T-helper 2 cell treated with Interferon-gamma antibody and Interleukin-4, amounts not matched to agents 5 μg/mL and 100 μg/mL, for 36 hours (primary cell): ENCODE results near the gene MYL2.
A peak's percentile ranks its signal among the peaks of the same experiment; 100 is the strongest.
"Not testable (repeated sequence)": the region's sequence is repeated elsewhere in the genome, so short reads cannot be mapped to it uniquely, and the experiment has no call there.

ENCODE experiments used
- DNase-seq: peaks from one replicate; pipeline ENCODE4 v3.0.0; 2021; ENCODE audit warnings: low spot score
- H3K27ac Mint-ChIP-seq: one replicate; pipeline ENCODE4 v1.8.0; 2021; ENCODE audit warnings: mild to moderate bottlenecking, mixed read lengths
- H3K27me3 Mint-ChIP-seq: one replicate; pipeline ENCODE4 v1.8.0; 2021; ENCODE audit warnings: low read depth, mixed read lengths
- H3K36me3 Mint-ChIP-seq: one replicate; pipeline ENCODE4 v1.8.0; 2021; ENCODE audit warnings: low read depth, mixed read lengths
- H3K4me1 Mint-ChIP-seq: one replicate; pipeline ENCODE4 v1.8.0; 2021; ENCODE audit warnings: low read depth, mixed read lengths
- H3K4me3 Mint-ChIP-seq: one replicate; pipeline ENCODE4 v1.8.0; 2022; ENCODE audit warnings: mild to moderate bottlenecking, moderate library complexity, mixed read lengths
- H3K9me3 Mint-ChIP-seq: one replicate; pipeline ENCODE4 v1.8.0; 2021; ENCODE audit warnings: mixed read lengths

Gene MYL2, protein sequence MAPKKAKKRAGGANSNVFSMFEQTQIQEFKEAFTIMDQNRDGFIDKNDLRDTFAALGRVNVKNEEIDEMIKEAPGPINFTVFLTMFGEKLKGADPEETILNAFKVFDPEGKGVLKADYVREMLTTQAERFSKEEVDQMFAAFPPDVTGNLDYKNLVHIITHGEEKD

DNA sequence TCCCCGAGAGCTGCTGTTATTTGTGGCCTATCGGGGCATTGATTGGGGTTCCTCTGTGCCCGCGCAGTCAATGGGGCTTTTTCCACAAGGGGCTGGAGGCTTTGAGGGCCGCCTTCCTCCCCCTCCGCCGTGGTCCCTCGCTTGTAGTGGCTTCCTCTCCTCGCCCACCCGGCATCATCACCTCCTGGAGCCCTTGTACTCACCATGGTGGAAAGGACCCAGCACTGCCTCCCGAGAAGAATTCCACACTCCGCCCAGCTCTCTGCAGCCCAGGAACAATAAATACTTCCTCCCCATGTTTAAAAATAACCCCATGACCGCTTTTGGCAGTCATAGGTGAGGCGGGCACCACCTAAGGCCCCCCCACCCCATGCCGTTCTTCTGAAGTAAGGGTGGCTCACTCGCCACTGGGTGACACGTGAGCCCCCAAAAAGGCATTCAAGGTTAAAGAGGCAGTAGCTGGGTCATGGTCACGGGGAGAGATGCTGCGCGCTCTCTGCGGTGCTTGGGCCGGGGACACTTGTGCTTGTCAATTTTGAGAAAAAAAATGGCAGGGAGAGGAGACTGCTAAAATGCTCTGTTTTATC is at the start of gene MYL2:
Gene MYL2, minus strand, starts transcription at position 256 of the 587 bp plus-strand sequence. Its CDS starts 50 bp downstream, at position 206.
- no peak for DNase-seq
- Mint-ChIP-seq H3K4me3 (no peak within 1 kb of the TSS), H3K27me3 (peaks cover 3% of the 10 kb centered on the region), H3K36me3 (no peaks in the 10 kb centered on the region), H3K4me1 (no peaks in the 10 kb centered on the region), H3K9me3 (no peaks in the 10 kb centered on the region), H3K27ac (no peak within 1 kb of the TSS)

DNA sequence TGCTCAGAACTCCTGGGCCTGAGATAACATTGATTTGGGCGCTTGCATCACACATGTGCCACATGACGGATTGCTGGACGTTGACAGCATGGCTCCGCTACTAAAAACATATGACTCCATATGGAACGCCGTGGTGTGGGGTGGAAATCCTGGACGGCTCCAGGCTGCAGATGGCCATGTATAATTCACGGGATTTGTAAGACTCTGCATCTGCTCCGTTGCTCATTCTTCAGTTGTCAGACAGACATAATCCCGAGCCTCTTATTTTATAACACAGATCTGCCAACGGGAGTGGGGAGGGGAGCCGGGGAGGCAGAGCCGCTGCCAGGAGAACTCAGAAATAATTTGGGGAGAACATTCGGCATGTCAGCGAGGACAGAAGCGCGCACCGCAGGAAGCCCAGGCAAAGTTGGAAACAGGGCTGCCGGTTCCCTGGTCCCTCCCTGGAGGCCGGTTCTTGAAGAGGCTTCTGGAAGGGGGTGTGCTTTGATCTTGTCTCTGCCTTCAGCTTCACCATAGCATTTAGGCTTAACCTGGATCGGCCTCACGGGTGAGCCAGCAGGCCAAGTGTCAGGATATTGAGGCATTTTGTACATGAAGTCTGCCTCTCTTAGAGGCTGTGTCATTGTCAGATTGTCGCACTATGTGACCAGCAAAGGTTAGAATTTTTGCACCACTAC is 45.8 kb upstream of the MYL2 start:
- Mint-ChIP-seq H3K27ac (no peak overlapping the region), H3K4me3 (no peak overlapping the region), H3K27me3 (no peaks in the 10 kb centered on the region), H3K9me3 (peaks cover 5% of the 10 kb centered on the region), H3K4me1 (peaks cover under 1% of the 10 kb centered on the region), H3K36me3 (no peaks in the 10 kb centered on the region)
- DNase-seq: no peak

DNA sequence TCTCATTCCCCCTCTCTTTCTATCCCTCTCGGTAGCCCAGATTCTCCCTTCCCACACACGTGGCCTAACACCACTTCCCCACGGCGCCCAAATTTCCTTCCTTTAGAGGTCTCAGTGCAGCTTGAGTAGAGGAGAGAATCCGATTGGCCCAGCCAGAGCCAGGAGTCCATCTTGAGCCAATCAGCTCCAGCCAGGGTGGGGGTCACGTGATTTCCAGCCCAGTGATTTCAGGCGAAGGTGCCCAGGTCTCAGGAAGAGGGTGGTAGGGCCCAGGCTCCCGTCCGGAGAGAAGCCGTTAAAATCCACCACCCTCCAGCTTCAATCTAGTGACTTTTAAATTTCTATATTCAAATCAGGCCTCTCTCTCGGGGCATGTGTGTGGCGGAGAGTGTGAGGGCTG is 45.2 kb upstream of the MYL2 start:
- no peaks in the 10 kb centered on the region for H3K27me3 Mint-ChIP-seq
- no peak overlapping the region for H3K27ac Mint-ChIP-seq
- H3K4me1 Mint-ChIP-seq: no peaks in the 10 kb centered on the region
- no peak for DNase-seq
- no peaks in the 10 kb centered on the region for H3K36me3 Mint-ChIP-seq
- no peak overlapping the region for H3K4me3 Mint-ChIP-seq
- peaks cover 2% of the 10 kb centered on the region for H3K9me3 Mint-ChIP-seq

DNA sequence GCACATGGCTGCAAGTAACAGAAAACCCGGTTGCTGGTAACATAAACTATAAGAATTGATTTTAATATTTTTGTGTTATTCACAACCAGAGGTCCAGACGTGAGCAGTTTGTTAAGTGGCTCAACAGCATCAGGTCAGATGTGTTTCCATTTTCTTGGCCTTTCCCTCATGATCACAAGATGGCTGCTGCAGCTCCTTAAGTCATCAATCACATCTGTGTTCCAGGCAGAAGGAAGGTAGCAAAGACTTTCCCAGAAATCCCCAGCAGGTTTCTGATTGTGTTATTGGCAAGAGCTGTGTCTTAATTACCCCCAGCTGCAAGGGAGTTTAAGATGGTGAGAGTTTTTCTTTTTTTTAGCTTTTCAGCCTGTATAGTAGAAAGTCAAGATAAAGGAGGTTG is 40.4 kb upstream of the MYL2 start:
- no peak overlapping the region for H3K27ac Mint-ChIP-seq
- H3K9me3 Mint-ChIP-seq: no peaks in the 10 kb centered on the region
- DNase-seq: no peak
- no peak overlapping the region for H3K4me3 Mint-ChIP-seq
- no peaks in the 10 kb centered on the region for H3K36me3 Mint-ChIP-seq
- H3K4me1 Mint-ChIP-seq: no peaks in the 10 kb centered on the region
- peaks cover 5% of the 10 kb centered on the region for H3K27me3 Mint-ChIP-seq

DNA sequence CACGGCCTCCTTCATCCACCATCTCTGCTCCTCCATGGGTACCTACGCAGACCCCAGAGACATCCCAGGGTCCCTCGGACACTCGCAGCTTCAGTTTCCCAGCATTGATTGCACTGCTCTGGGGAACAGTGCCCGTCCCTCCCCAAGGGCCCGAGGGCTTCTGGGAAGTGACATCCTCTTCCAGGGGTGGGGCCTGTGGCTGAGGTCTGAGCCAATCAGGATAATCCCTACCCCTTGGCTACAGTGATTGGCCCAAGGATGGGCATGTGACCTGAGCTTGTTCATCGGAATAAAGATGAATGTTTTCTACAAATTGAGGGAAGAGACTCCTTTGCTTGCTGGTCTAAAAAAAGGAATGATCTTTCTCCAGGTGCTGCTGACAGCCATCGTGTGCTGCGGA is 37.3 kb upstream of the MYL2 start:
- peaks cover 11% of the 10 kb centered on the region for H3K27me3 Mint-ChIP-seq
- H3K27ac Mint-ChIP-seq: no peak overlapping the region
- no peaks in the 10 kb centered on the region for H3K9me3 Mint-ChIP-seq
- no peaks in the 10 kb centered on the region for H3K4me1 Mint-ChIP-seq
- no peaks in the 10 kb centered on the region for H3K36me3 Mint-ChIP-seq
- H3K4me3 Mint-ChIP-seq: no peak overlapping the region
- DNase-seq: no peak

DNA sequence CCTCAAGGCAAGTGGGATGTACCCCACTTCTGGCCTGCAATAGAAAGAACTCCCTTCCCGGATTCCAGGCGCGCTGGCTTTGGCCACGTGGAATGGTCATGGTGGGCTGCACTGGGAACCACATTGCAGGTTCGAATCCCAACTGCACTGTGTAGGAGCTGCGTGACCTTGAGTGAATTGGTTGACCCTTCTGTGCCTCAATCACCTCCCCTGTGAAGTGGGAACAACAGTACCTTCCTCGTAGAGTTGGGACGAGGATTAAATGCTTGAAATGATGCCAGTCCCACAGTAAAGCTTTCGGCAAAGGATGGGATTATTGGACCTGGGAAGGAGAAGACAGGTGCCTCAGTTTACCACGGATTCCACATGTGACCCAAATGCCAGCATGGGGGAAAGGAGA is 36.8 kb upstream of the MYL2 start:
- Mint-ChIP-seq H3K27ac (no peak overlapping the region), H3K36me3 (no peaks in the 10 kb centered on the region), H3K9me3 (peaks cover 1% of the 10 kb centered on the region), H3K27me3 (peaks cover 12% of the 10 kb centered on the region), H3K4me1 (no peaks in the 10 kb centered on the region), H3K4me3 (no peak overlapping the region)
- DNase-seq: no peak

DNA sequence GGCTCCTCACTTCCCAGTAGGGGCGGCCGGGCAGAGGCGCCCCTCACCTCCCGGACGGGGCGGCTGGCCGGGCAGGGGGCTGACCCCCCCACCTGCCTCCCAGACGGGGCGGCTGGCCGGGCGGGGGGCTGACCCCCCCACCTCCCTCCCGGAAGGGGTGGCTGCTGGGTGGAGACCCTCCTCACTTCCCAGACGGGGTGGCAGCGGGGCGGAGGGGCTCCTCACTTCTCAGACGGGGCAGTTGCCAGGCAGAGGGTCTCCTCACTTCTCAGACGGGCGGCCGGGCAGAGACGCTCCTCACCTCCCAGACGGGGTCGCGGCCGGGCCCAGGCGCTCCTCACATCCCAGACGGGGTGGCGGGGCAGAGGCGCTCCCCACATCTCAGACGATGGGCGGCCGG is 30.5 kb upstream of the MYL2 start:
- H3K36me3 Mint-ChIP-seq, H3K4me1 Mint-ChIP-seq, H3K4me3 Mint-ChIP-seq, H3K27me3 Mint-ChIP-seq, DNase-seq, H3K27ac Mint-ChIP-seq: not testable (repeated sequence)
- H3K9me3 Mint-ChIP-seq: peaks cover 12% of the 10 kb centered on the region

DNA sequence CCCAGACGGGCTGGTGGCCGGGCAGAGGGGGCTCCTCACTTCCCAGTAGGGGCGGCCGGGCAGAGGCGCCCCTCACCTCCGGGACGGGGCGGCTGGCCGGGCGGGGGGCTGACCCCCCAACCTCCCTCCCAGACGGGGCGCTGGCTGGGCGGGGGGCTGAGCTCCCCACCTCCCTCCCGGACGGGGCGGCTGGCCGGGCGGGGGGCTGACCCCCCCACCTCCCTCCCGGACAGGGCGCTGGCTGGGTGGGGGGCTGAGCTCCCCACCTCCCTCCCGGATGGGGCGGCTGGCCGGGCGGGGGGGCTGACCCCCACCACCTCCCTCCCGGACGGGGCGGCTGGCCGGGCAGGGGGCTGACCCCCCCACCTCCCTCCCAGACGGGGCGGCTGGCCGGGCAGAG is 30.1 kb upstream of the MYL2 start:
- DNase-seq, H3K27me3 Mint-ChIP-seq, H3K36me3 Mint-ChIP-seq, H3K4me3 Mint-ChIP-seq, H3K27ac Mint-ChIP-seq, H3K4me1 Mint-ChIP-seq: not testable (repeated sequence)
- H3K9me3 Mint-ChIP-seq: peaks cover 12% of the 10 kb centered on the region

DNA sequence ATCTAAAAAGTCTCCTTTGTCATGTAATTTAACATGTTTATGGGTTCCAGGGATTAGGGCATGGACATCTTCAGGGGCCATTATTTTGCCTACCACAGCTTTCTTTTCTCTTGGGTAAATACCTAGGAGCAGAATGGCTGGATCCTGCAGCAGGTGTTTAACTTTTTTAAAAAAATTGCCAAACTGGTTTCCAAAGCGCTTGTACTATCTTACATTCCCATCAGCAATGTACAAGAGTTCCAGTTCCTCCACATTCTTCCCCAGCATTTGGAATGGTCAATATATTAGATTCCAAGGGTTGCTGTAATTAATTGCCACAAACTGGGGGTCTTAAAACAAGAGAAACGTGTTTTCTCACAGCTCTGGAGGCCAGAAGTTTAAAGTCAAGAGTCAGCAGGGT is 27.7 kb upstream of the MYL2 start:
- H3K4me1 Mint-ChIP-seq: no peaks in the 10 kb centered on the region
- peaks cover 15% of the 10 kb centered on the region for H3K9me3 Mint-ChIP-seq

DNA sequence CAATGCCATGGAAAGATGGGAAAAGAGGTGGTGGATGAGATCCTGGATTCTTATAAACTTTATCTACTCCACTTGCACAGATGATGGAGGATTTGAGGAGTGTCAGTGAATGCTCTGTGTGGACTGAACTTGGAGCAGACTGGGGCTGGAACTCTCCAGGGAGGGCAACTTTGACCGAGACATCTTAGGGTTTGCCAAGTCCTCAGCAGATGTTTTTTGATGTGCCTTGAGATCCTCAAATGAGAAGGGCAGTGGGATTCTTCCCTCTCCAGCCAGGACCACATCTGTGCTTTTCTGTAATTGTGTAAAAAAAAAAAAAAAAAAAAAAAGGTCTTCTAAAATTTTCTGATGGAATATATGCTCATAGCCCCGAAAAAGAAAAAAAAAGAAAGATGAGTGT is 23.0 kb upstream of the MYL2 start:
- Mint-ChIP-seq H3K27me3 (no peaks in the 10 kb centered on the region), H3K4me3 (no peak overlapping the region), H3K27ac (no peak overlapping the region), H3K4me1 (no peaks in the 10 kb centered on the region), H3K36me3 (no peaks in the 10 kb centered on the region), H3K9me3 (peaks cover 11% of the 10 kb centered on the region)
- DNase-seq: no peak

More for the DNA sequence above, 27.7 kb upstream of the MYL2 start:
- Mint-ChIP-seq H3K4me3 (no peak overlapping the region), H3K27me3 (peaks cover 5% of the 10 kb centered on the region), H3K36me3 (no peaks in the 10 kb centered on the region), H3K27ac (no peak overlapping the region)
- DNase-seq: no peak

DNA sequence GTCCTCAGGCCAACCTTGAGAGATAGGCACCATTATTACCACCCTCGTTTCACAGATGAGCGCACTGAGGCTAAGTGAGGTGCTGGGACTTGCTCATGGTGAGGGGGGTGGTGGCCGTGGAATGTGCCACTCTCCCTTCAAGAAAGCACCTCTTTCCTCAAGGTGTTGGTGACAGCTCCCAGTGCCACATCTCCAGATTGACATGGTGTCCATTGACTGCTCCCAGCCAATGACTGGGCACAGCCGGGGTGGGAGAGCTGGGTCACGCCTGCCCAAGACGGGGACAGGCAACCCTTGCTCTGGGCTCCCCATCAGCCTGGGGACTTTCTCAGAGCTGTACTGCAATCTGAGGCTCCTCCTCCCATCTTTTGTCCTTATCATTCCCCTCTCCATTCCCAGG is 21.0 kb upstream of the MYL2 start:
- Mint-ChIP-seq H3K27ac (no peak overlapping the region), H3K4me3 (no peak overlapping the region), H3K27me3 (peaks cover 7% of the 10 kb centered on the region), H3K36me3 (no peaks in the 10 kb centered on the region), H3K4me1 (no peaks in the 10 kb centered on the region), H3K9me3 (peaks cover 9% of the 10 kb centered on the region)
- DNase-seq: no peak

DNA sequence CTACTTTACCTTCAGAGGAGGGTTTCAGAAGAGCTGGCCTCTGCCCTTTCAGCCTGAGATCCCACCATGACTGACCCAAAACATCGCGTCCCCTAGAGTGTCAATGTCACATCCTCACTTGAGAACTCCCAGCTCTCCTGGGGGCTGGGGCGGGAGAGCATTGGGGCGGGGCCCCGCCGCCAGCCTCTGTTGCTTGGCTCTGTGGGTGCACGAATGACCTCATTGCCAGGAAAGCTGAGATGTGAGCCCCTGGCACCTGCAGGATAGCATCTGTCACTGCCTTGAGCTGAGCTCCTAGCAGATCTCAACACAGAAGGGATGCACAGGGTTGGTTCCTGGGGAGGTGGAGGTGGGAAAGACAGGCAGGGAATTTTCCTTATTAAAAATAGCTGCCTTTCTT is 20.6 kb upstream of the MYL2 start:
- Mint-ChIP-seq H3K36me3 (no peaks in the 10 kb centered on the region), H3K27me3 (peaks cover 9% of the 10 kb centered on the region), H3K27ac (no peak overlapping the region), H3K4me1 (no peaks in the 10 kb centered on the region), H3K9me3 (peaks cover 4% of the 10 kb centered on the region), H3K4me3 (no peak overlapping the region)
- DNase-seq: no peak

DNA sequence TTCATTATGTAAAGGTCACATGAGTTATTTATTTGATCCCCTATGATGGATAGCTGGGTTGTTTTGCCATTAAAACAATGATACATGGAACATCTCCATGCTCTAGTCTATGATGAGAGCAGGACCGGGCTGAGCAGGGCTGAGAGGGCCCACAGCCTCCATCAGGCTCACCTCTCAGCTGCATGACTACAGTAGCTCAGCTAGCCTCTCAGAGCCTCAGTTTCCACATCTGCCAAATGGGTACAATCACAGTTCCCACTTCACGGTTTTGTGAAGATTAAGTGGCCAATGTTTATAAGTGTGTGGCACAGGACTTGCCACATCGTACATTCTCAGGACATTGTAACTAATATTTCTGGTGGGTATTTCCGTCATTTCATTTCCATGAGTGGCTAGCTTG is 19.9 kb upstream of the MYL2 start:
- Mint-ChIP-seq H3K4me3 (no peak overlapping the region), H3K9me3 (peaks cover 4% of the 10 kb centered on the region), H3K4me1 (no peaks in the 10 kb centered on the region), H3K27ac (no peak overlapping the region), H3K27me3 (peaks cover 9% of the 10 kb centered on the region), H3K36me3 (no peaks in the 10 kb centered on the region)
- no peak for DNase-seq

DNA sequence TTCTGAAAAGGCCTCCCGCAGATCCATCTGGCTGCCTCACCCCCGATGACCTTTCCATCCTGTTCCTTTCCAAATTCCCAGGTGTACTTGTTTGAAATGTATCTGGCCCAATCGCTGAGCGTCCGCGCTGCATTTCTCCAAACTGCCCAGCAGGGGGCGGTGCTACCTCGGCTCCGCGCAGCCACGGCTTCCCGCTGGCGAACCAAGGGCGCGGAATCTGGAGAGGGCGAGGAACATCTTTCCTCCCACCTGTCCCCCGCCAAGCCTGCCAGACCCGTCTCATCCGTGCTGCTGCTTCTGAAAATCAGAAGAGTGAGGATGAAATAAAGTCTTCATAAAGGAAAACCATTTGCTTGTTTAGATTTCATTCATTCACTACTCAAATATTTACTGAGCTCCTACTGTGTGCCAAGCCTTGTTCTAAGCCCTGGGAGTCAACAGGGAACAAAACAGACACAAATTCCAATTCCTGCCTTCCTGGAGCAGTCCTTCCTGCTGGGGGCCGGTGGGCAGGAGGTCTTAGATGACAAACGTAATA is 16.8 kb upstream of the MYL2 start:
- peak; percentile 15 for DNase-seq
- H3K36me3 Mint-ChIP-seq: no peaks in the 10 kb centered on the region
- H3K27ac Mint-ChIP-seq: no peak overlapping the region
- H3K9me3 Mint-ChIP-seq: no peaks in the 10 kb centered on the region
- no peaks in the 10 kb centered on the region for H3K4me1 Mint-ChIP-seq
- H3K4me3 Mint-ChIP-seq: no peak overlapping the region
- peaks cover 9% of the 10 kb centered on the region for H3K27me3 Mint-ChIP-seq
